NCI-H128 (cell line): Measurements from ENCODE around the gene CEP128.
"Not testable (repeated sequence)": the region's sequence is repeated elsewhere in the genome, so short reads cannot be mapped to it uniquely, and the experiment has no call there.

Experiments
- DNase-seq: peaks from one replicate; lab custom pipeline; 2025; ENCODE audit not compliant: unreplicated experiment; lab: John Stamatoyannopoulos, UW

CEP128 gene

DNA sequence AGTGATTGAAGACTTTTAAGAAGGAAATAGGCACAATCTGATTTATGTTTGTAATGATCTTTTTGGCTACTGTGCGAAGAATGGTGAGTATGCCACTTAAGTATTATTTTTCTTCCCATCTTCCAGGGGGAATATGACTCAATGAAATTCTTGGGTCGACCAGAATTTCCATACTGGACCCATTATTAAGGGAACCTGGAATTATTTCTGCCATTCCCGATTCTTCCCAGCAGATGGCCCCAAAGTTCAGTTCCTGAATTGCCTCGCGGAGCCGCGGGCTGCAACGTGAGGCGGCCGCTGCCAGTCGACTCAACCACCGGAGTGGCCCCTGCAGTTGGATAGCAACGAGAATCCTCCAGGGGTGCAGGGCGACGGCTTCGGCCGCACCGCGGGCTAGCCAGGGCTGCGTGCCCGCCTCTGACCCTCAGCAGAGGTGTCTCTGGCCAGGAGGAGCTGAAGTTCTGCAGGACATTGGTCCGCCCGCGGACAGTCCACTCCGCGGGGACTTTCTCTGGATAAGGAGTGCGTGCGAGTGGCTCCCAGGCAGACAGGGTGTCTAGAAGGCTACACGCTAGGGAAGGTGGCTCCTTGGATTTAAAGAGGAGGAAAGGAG, 13.3 kb upstream of the CEP128 start:
- peak; percentile 80 for DNase-seq

DNA sequence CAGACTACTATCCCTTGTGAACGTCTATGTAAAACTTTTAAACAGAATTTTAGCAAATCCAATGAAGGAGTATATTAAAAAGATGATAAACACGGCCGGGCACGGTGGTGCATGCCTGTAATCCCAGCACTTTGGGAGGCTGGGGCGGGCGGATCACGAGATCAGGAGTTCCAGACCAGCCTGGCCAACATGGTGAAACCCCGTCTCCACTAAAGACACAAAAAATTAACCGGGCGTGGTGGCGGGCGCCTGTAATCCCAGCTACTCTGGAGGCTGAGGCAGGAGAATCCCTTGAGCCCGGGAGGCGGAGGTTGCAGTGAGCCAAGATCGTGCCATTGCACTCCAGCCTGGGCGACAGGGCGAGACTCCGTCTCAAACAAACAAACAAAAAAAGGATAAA, 11.7 kb upstream of the CEP128 start:
- not testable (repeated sequence) for DNase-seq

DNA sequence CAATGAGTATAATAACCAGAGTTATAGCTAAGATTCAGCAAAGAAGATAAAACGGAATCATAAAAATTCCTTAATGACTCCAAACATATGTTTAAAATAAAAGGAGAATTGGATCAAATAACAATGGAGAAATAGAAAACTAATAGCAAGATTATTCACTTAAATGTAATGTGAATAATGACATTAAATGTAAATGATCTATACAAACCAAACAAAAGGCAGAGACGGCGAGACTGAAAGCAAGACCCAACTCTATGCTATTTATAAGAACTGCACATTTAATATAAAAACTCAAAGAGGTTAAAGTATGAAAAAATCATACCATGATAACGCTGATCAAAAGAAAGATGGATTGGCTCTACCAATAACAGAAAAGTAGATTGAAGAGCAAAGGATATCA, 10.0 kb upstream of the CEP128 start:
- DNase-seq: no peak

DNA sequence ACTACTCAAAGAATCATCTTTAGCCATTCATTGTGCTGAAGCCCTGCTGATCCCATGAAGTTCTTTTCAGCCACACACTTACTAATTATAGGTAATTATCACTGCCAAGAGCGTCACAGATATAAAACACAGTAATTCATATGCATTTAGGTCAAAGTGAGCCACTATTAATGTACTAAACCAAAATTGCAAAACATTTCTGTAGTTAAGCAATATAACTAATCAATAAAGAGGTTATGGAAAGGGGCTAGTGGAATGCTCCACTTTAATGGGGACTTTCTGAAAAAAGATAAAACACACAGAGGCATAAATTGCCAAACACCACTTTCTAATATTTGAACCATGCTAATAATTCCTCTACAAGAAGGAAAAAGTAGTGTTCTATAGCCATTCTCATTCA, 6.8 kb upstream of the CEP128 start:
- DNase-seq: no peak

DNA sequence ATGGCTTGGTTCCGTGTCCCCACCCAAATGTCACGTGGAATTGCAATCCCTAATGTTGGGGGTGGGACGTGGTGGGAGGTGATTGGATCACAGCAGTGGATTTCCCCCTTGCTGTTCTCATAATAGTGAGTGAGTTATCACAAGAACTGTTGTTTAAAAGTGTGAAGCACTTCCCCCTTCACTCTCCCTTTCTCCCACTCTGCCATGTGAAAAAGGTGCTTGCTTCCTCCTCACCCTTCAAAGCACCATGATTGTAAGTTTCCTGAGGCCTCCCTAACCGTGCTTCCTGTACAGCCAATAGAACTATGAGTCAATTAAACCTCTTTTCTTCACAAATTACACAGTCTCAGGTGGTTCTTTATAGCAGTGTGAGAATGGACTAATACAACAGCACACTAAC, 5.3 kb upstream of the CEP128 start:
- no peak for DNase-seq

DNA sequence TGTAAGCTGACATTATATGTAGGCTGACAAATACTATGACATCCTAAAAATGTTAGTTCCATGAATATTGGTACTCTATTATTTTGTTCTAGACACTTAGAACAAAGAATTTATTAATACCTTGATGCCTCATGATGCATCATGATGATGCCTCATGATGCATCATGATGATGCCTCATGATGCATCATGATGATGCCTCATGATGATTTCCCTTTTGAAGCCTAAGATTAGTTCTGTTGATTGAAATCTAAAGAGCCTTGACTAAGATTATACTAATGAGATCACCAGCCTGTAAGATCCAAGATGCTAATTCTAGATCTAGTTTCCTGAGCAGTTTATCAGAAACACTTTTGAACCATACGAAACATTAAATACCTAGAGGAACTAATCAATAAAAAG, 4.6 kb upstream of the CEP128 start:
- DNase-seq: no peak

DNA sequence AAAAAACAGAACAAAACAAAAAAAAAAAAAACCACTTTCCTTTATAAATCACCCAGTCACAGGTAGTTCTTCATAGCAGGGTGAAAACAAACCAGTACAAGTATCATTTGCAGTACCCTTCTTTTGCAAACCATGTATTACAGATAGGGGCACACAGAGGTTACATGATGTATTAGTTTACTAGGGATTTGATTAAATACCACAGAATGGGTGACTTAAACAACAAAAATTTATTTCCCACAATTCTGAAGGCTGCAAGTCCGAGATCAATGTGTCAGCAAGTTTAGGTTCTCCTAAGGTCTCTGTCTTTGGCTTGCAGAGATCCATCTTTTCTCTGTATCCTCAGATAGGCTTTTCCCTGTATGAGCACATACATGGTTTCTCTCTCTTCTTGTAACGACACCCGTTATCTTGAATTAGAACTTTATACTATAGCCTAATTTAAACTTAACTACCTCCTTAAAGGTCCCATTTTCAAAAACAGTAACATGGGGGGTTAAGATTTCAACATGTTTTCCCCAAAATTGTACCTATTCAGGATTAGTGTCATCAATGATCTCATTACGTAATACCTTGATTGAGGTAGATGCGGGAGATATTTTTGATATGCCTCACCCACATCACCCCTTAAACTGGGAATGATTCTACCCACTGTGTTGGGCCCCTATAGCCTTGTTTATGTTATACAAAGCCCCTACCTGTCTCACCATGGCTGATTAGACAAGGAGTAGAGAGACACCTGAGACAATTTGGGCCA, 3.5 kb upstream of the CEP128 start:
- DNase-seq: no peak

DNA sequence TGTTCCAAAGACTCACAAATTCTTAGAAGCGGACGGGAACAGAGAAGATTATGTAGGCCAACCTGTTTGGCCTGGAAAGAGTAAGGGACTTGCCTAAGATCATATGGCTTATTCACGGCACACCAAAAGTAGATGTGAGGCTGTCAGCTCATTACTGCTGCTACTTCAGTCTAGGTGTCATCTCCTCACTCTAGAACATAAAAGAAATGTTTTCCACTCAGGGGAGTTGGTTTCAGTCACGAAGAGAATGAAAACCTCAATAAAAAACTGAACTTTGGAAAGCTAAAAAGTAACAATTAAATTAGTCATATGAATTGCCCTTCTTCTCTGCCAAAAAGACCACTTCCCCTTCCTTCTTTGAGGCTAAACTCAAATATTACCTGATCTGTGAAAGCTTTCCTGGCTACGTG, 658 bp upstream of the CEP128 start:
- no peak for DNase-seq

DNA sequence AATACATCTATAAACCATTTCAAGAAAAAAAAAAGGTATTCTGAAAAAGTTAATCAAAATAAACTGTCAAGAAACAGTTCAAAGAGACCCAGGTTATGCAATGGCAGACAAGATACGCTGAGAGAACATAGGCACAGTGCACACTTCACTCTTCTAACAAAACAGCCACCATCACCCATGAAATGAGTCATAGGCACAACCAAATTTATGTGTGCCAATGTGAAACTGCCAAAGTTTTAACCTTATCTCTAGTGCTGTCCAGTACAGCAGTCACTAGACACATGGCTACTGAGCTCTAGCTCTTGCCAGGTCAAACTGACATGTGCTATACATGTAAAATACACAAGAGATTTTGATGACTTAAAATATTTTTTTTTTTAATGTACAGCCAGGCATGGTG, 1.4 kb downstream of the CEP128 start:
- DNase-seq: no peak

DNA sequence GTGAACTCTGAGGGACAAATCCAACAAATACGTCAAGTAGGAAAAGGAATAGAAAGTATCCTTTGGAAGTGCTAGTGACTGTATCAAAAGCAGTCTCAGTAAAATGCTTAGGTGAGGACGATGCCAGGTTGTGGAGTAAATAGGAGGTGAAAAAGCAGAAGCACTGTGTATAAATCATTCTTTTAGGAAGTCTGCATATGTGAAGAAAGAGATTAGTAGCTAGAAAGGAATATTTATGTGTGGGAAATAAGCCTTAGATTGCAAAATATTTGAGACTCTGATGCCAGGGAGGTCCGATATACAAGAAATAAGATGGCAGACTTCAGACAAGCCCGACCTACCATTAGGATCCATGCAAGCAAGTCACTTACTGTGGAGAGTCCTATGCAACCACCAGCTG, 7.9 kb downstream of the CEP128 start:
- no peak for DNase-seq

DNA sequence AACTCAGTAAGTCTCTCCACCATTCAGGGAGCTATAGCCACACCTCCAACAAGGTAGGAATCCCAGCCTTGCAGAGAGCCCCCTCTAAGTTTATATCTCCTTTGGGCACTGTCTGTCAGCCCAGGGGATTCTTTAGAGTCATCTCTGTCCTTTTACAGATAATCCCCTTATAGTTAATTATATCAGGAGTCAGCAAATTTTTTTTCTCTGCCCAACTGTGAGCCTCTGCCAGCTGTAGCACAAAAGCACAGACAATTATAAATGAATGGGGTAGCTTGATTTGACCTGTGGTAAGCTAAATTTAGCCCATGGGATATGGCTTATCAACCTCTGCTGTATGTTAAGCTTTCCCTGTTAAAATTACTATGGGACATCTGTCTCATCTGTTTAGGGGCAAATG, 8.3 kb downstream of the CEP128 start:
- DNase-seq: no peak

DNA sequence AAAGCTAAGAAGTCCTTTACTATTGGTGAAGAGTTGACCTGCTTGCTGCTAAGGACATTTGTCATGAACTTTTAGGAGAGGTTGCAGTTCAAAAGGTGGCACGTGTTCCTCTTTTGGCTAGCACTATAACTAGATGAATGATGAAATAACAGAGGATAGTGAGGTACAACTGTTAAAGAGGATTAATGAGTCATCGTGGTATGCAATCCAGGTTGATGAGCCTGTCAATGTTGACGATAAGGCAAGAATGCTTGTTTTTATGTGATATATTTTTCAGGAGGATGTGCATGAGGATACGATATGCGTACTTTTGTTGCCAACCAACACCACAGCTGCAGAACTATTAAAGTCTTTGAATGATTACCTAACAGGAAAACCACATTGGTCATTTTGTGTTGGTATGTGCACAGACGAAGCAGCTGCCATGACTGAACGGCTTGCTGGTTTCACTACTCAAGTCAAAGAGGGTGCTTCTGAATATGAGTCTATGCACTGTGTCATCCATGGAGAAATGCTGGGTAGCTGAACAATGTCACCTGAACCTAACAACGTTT, 10.6 kb downstream of the CEP128 start:
- DNase-seq: no peak

DNA sequence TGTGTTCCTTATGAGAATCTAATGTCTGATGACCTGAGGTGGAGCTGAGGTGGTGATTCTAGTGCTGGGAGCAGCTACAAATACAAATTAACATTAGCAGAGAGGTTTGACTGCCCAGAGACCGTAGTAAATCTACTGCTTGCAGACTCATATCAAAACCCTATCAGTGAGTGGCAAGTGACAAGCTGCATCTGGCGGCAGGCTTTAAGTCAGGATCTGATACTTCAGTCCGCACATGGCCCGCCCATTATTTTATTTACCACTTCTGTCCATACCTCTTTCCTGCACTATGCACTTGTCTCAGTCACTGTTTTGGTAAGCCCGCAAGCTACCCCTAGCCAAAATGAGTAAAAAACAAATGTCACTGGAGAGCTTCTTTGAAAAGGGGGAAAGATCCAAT, 11.4 kb downstream of the CEP128 start:
- no peak for DNase-seq

DNA sequence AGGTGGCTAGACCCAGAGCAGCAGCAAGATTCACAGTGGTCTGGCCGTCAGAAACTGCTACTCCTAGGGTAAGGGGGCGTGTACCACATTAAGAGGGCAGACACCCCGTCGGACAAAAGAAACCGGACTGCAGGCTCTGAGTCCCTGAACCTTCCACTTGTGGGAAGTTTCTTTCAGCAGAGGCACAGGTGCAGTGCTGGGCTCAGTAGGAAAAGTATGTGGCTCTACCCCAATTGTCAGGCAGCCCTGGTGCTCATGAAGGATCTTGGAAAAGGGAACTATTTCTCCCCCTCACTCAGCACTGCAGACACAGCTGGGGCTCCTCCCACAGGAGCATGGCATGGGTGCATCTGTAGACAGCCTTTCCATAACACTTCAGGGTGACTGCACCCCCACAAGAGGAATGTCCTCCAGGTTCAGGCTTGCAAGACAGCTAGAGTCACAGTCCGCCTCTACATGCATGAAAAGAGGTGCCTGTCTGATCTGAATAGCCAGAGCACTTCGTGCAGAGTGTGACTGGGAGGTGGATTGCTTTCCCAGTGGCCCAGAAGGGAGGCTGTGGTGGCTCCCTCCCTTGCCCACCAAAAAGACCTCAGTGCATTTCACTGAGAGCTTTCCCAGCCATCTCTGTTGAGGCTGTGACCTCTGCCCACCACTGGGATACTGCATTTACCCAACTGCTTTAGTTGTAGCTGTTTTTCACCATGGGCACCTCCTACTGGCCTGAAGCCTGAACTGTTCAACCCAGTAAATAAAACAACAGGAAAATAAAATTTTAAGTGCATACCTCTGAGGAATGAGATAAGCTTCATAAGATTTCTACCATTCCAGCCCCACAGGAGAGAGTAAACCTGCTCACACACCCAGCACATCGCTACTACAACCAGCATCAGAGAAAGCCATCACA, 14.2 kb downstream of the CEP128 start:
- DNase-seq: no peak

DNA sequence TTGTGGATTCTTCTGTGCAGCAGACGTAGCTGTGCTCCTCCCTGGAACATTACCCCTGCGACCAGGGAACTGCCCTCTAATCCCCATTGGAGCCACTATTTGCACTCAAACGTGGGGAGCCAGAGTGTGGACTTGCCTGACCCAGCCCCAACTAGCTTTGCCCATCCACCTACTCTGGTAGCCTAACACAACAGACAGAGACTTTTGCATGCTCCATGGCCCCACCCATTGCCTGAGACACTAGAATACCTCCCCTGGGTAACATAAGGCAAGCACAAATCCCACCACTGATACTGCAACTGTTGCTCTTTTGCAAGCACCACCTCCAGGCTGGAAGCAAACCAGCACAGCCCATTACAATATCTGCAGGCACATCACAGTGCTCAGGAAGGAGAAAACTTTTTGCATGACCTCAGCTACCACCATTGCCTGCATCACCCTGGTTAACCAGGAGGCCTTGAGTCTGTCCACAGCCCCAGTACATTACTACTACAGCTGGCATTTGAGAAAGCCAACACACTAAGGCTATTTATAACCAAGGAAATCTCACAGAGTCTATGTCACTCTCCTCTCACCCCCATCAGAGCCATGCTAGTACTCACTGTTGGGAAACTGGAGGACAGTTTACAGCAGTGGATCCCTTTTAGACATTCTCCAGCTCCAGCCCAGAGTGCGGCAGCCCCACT, 15.0 kb downstream of the CEP128 start:
- no peak for DNase-seq

DNA sequence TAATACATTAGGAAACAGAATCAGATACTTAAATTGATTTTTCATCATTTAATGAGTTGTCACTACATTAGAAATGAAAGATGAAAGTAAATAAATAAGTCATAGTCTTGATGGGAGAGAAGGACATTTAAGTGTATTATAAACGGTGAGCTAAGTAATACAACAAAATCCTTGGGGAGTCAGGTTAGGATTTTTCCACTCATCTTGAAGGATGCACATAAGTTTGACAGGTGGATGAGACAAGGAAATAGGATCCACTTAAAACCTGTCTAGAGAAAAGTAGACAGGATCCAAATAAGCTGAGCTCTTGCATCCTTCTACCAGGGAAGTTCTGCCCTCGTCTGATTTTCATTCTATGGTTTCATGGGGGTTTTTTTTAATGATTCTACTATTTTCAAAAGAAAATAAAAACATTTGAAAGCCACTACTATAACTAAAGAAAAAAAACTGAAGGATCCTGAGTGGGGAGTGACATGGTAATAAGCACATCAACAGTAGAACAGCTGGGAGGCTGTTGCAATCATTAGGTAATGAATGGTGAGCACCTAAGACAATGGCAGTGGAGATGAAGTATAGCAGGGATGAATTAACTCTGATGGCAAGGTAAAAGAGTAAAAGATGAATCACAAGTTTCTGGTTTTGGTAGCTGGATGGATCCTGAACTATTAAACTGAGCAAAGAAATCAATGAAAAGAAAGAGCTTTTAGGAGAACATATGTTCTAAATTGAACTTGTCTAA, 17.0 kb downstream of the CEP128 start:
- no peak for DNase-seq

DNA sequence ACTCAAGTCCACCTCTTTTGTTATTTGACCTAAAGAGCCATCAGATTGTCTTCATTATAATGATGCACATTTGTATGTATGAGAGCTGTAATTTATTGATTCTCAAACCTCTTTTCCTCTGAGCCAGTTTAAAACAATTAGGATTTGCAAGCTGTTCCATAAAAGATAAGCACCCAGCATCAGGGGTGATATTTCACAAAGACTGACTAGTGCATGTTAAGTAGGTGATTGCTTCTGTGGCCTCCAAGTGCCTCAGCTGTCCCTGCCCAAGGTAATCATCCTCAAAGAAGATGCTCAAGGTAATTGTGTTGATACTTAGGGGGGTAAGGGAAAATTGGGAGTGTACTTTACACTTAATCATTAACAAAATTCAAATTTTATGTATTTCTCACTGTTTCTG, 18.2 kb downstream of the CEP128 start:
- no peak for DNase-seq

DNA sequence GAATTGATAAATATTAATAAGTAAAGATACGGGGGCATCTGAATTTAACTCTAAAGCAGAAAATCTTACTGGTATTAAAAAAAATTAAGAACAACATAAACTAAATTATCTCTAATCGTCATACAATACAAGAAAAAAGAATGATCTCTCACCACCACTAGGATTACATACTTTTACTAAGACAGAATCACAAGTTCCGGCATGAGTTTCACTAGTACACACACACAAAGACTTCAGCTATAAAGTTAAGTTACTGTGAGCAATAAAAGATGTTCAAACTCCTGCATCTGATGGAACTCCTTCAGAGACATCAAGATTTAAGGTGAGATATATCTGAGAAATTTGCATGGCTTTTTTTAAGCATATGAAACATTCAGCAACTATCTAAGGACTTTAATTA, 21.9 kb downstream of the CEP128 start:
- no peak for DNase-seq

DNA sequence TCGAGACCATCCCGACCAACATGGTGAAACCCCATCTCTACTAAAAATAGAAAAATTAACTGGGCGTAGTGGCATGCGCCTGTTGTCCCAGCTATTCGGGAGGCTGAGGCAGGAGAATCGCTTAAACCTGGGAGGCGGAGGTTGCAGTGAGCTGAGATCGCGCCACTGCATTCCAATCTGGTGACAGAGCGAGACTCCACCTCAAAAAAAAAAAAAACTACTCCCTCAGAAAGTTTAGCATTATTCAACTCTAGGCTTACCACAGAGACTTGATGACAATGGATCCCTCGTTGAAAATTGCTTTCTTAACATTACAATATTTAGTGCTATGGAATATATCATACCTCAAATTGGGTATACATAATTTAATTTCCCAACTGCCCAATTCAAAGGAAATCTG, 29.5 kb downstream of the CEP128 start:
- not testable (repeated sequence) for DNase-seq

DNA sequence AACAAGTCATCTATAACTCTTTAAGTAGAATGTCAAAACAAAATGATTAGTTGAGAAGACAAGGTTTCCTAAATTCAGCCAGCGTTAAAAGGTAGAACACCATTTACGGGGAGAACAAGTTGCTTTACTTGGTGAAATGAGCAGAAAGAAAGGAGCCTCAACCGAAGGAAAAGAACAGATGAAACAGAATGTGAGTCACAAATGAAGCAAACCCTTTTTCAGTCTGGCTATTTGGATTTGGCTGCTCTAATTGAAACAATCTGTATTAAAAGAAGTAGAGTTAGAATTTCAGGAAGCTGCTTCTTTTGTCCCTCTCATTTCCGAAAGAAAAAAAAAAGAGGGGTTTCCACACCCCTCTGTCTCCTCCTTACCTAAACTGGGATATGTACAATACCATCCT, 34.6 kb downstream of the CEP128 start:
- DNase-seq: no peak
